ENCODE results near the gene COBL. TPM values are rescaled to one million over a fixed set of nuclear protein-coding genes. Genes with fewer than 3 reads are reported as not detected.
A peak's percentile ranks its signal among the peaks of the same experiment; 100 is the strongest.

The COBL gene
- total RNA-seq, 4 donors from 2014 or later, result 50.2 to 156 (median 65.1) TPM

DNA sequence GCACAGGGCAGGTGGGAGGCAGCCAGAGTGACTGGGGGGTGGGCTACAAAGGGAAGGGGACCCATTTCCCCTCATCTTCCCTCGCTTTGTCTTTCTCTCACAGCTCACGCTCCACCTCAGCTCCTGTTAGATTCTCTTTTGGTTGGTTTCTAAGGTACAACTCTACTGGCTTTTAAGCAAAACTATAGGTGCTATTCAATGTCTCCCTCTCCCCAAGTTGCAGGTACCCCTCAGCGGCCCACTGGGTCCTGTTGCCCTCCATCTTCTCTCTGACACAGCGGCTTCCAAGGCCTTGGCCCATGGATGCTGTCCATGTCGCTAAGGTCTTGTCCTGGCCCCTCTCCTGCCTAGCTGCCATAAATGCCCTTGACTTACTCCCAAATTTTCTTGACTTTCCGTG lies 168.4 kb downstream of the COBL start:
- TF ChIP-seq EP300 (IDR thresholded peaks at IDR 0.05) (no peak), POLR2A (IDR thresholded peaks at IDR 0.05) (no peak)
- TF ChIP-seq, protein P1, sequence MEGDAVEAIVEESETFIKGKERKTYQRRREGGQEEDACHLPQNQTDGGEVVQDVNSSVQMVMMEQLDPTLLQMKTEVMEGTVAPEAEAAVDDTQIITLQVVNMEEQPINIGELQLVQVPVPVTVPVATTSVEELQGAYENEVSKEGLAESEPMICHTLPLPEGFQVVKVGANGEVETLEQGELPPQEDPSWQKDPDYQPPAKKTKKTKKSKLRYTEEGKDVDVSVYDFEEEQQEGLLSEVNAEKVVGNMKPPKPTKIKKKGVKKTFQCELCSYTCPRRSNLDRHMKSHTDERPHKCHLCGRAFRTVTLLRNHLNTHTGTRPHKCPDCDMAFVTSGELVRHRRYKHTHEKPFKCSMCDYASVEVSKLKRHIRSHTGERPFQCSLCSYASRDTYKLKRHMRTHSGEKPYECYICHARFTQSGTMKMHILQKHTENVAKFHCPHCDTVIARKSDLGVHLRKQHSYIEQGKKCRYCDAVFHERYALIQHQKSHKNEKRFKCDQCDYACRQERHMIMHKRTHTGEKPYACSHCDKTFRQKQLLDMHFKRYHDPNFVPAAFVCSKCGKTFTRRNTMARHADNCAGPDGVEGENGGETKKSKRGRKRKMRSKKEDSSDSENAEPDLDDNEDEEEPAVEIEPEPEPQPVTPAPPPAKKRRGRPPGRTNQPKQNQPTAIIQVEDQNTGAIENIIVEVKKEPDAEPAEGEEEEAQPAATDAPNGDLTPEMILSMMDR (IDR thresholded peaks at IDR 0.05), result no peak
- 93% methylated on average over 6 of the region's 6 CpGs for WGBS

DNA sequence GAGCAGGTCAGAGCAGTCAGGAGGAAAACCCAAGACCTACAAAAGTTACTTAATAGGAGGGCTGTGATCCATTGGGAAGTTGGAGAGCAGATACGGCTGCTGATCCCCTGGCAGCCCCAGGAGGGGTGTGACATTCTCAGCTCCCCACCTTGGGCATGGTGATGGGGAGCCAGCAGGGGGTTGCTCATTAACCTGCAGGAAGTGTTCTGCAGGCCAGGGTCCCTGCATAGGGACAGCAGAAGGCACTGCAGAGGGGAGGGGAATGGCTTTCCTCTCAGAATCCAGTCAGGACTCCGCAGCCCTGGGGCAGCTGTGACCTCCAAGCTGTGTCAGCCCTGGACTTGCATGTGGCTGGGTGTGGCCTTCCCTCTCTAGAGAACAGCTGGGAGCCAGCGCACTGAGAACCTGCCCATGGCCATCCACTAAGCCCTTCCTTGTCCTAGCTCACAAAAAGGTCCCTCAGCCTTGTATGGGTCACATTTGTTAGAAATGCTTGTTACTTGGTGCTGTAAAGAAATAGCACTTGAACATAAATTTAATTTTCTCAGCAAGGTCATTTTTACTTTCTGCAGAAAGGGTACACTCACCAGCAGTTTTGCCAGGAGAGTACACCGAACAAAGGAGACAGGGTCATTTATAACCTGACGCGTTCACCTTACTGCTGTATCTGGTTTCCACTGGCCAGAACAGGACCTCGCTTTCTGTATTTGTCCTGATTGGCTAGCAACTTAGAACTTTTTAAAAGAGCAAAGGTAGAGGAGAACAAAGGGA lies 169.6 kb downstream of the COBL start:
- Histone ChIP-seq H3K4me1 (peaks cover 6% of the 10 kb centered on the region), H3K36me3 (no peaks in the 10 kb centered on the region), H3K4me3 (no peak overlapping the region), H3K9me3 (peaks cover 5% of the 10 kb centered on the region), H3K27me3 (no peaks in the 10 kb centered on the region), H3K27ac (no peak overlapping the region)
- no peak for TF ChIP-seq POLR2AphosphoS5 (IDR thresholded peaks at IDR 0.05)
- no peak for TF ChIP-seq POLR2A (IDR thresholded peaks at IDR 0.05)
- TF ChIP-seq, protein P1 (IDR thresholded peaks at IDR 0.05), result no peak
- no peak for TF ChIP-seq EP300 (IDR thresholded peaks at IDR 0.05)
- DNase-seq (ENCODE audit: low spot score in 2 of 2), result no peak
- WGBS, result 91% methylated on average over 7 of the region's 7 CpGs

More for the DNA sequence above, 168.4 kb downstream of the COBL start:
- Histone ChIP-seq H3K36me3 (no peaks in the 10 kb centered on the region), H3K27ac (no peak overlapping the region), H3K9me3 (peaks cover 5% of the 10 kb centered on the region), H3K4me1 (peaks cover 5% of the 10 kb centered on the region), H3K4me3 (no peak overlapping the region), H3K27me3 (no peaks in the 10 kb centered on the region)
- no peak for DNase-seq (ENCODE audit: low spot score in 2 of 2)

DNA sequence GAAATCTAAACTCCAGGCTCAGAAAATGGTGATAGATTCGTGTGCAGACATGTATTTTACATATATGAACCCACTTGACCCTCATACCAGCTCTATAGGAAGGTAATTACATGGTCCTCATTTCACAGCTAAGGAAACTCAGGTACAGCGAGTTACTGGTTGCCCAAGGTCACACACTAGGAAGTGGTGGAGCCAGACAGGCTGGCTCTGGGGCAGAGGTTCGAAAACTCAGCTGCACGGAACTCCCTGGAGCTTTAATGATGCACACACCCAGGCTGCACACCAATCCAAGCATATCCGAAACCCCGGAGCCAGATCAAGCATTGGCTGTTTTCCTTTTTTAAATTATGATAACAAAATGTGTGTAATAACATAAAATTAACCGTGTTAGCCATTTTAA lies 172.4 kb downstream of the COBL start:
- WGBS, result 34% methylated on average over 7 of the region's 7 CpGs
- Histone ChIP-seq H3K4me3 (no peak overlapping the region), H3K36me3 (no peaks in the 10 kb centered on the region), H3K4me1 (peaks cover 33% of the 10 kb centered on the region), H3K27me3 (no peaks in the 10 kb centered on the region), H3K27ac (no peak overlapping the region), H3K9me3 (peaks cover 5% of the 10 kb centered on the region)
- DNase-seq (ENCODE audit: low spot score in 2 of 2), result no peak
- TF ChIP-seq POLR2AphosphoS5 (IDR thresholded peaks at IDR 0.05) (no peak), POLR2A (IDR thresholded peaks at IDR 0.05) (no peak), EP300 (IDR thresholded peaks at IDR 0.05) (no peak)
- TF ChIP-seq, protein P1 (IDR thresholded peaks at IDR 0.05), result no peak

DNA sequence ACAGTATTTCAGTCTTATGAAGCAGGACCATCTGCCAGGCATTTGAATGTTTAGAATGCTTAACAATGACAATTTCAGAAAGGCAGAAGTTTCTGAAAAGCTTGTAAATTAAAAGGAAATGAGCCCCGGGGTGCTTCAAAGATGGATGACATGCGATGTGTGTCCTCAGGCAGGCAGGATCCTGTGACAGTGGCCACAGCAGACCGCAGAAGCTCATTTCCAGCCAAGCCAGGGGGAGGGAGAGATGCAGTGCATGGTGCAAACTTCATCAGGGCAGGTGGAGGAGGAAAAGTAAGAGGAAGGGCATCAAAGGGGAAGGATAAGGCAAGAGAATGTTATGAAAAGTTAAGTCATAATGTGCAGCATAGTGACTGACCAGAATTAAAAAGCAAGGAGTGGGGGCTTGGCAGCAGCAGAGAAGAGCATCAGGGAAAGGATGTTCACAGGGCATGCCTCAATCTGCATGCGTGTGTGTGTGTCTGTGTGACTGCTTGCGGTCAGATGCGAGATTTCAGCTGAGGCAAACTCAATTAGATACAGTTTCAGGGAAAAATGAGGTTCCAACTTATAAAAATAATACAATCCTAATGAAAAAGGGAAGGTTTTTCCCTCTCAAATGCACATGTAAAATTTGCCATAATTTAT lies 173.7 kb downstream of the COBL start:
- TF ChIP-seq, protein P1 (IDR thresholded peaks at IDR 0.05), result no peak
- no peak for TF ChIP-seq POLR2AphosphoS5 (IDR thresholded peaks at IDR 0.05)
- TF ChIP-seq EP300 (IDR thresholded peaks at IDR 0.05), result no peak
- no peak for TF ChIP-seq POLR2A (IDR thresholded peaks at IDR 0.05)
- Histone ChIP-seq H3K27ac (no peak overlapping the region), H3K4me1 (peaks cover 37% of the 10 kb centered on the region), H3K9me3 (no peaks in the 10 kb centered on the region), H3K36me3 (no peaks in the 10 kb centered on the region), H3K27me3 (no peaks in the 10 kb centered on the region), H3K4me3 (no peak overlapping the region)
- 71% methylated on average over 6 of the region's 6 CpGs for WGBS
- no peak for DNase-seq (ENCODE audit: low spot score in 2 of 2)

DNA sequence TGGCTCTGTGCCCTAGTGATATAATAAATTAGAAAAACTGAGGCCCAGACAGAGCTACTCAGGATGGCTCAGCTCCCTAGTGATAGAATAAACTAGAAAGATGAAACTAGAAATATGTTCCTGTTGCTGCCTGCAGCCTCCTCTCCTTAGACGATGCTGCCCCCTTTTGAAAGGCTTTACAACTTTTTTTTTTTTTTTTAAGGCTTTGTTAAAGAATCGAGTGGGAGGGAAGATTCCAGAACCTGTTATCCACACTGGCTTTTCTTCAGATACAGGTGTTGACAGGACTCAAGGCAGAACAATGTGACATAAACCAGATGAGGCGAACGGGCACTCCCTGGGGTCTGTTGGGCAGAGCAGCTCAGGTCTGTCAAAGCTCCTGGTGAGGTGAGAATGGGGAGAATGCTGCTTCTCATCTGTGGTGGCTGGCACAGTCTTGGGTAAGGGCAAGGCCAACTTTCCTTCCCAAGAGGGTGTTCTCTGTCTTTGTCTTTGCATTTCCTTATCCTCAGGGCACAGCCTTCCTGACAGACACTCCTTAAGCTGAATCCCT lies 175.1 kb downstream of the COBL start:
- DNase-seq (ENCODE audit: low spot score in 2 of 2), result no peak
- no peaks in the 10 kb centered on the region for H3K36me3 ChIP-seq
- 20% methylated on average over 4 of the region's 4 CpGs for WGBS
- H3K4me1 ChIP-seq, result peaks cover 37% of the 10 kb centered on the region
- H3K27me3 ChIP-seq, result no peaks in the 10 kb centered on the region
- H3K27ac ChIP-seq, result no peak overlapping the region
- no peak for TF ChIP-seq POLR2AphosphoS5 (IDR thresholded peaks at IDR 0.05)
- TF ChIP-seq, protein P1 (IDR thresholded peaks at IDR 0.05), result peak in 1 of 2 donors; percentile 21
- TF ChIP-seq POLR2A (IDR thresholded peaks at IDR 0.05), result no peak
- no peak for TF ChIP-seq EP300 (IDR thresholded peaks at IDR 0.05)
- no peak overlapping the region for H3K4me3 ChIP-seq
- no peaks in the 10 kb centered on the region for H3K9me3 ChIP-seq

Data from suprapubic skin (tissue), 4 donors.